ENCODE data around the gene GLUD2. TPM values are rescaled to one million over a fixed set of nuclear protein-coding genes. Genes with fewer than 3 reads are reported as not detected.

GLUD2 gene
- total RNA-seq, 2 donors from 2014 or later = 0.37 to 0.89 TPM

DNA sequence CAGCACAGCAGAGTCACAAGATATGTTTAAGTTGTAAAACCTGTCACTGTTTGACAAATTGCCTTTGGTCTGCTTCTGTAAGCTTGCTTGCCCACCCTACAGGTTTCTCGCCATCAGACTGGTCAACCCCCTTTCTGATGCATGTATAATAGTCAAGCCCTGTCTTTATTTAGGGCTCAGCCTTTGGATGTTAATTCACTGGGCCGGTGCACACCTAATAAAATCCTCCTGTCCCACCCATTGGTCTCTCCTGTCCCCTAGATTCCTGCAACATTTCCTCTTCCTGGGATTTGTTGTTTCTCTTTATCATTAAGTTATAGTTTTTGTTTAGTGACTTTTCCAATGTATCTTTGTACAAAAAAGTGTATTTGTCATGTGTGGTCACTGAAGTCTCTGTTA lies 38.2 kb downstream of the GLUD2 start:
- no peak for ATAC-seq
- intact Hi-C loops (cut with DNase I, micrococcal nuclease) = no loop called here
- no peak for DNase-seq

DNA sequence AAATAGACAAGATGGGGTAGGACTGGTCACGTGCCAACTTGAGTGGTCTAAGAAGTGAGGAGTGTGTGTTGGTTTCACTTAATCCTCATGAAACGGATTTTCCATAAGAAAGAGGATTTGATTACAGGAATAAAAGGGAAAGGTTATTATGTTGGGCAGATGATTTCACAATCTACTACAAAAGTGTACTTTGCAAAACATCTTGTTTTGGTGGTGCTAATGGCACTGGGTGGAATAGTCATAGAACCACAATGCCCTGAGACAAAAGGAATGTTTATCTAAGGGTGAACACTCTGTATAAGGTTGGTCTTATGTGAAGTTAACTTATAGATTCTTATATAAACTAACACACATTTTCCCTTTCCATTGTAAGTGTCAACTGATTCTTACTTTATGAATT lies 45.6 kb downstream of the GLUD2 start:
- no peak for DNase-seq
- ATAC-seq = no peak
- intact Hi-C loops (cut with DNase I, micrococcal nuclease) = no loop called here

Other genes starting within 250 kb of the GLUD2 start
- not detected for gene CT47B1, start 171.7 kb upstream of the GLUD2 start, total RNA-seq
- gene CT47A11, start 110.5 kb upstream of the GLUD2 start, total RNA-seq = not detected
- not detected for gene CT47A10, start 105.6 kb upstream of the GLUD2 start, total RNA-seq
- gene CT47A9, start 100.7 kb upstream of the GLUD2 start, total RNA-seq = not detected
- gene CT47A8, start 95.9 kb upstream of the GLUD2 start, total RNA-seq = not detected
- gene CT47A7, start 91.0 kb upstream of the GLUD2 start, total RNA-seq = not detected
- gene CT47A6, start 86.1 kb upstream of the GLUD2 start, total RNA-seq = not detected
- gene CT47A5, start 81.3 kb upstream of the GLUD2 start, total RNA-seq = not detected
- gene CT47A4, start 76.4 kb upstream of the GLUD2 start, total RNA-seq = not detected
- not detected for gene CT47A3, start 71.5 kb upstream of the GLUD2 start, total RNA-seq
- not detected for gene CT47A2, start 66.7 kb upstream of the GLUD2 start, total RNA-seq
- gene CT47A1, start 61.9 kb upstream of the GLUD2 start, total RNA-seq = not detected